OCI-LY1 (cell line): ENCODE results near the gene AGPS.
"Not testable (repeated sequence)": the region's sequence is repeated elsewhere in the genome, so short reads cannot be mapped to it uniquely, and the experiment has no call there.

Experiments used
- EZH2 ChIP-seq: fragments of 200-600 bp; sonication (generic), shearing (Covaris generic); IDR thresholded peaks from 2 replicates; pipeline ENCODE4 v1.8.0; 2017; ENCODE audit warnings: borderline replicate concordance, mixed run types, mild to moderate bottlenecking, antibody characterized with exemption, low read length, moderate library complexity, mixed read lengths
- TF ChIP-seq, protein P1 (sequence below): fragments of 200-600 bp; sonication (generic), shearing (Covaris generic); IDR thresholded peaks from 2 replicates; pipeline ENCODE4 v1.5.1; 2017; ENCODE audit warnings: mild to moderate bottlenecking, antibody characterized with exemption, low read length, moderate library complexity, mixed read lengths

- TF ChIP-seq, protein P1, sequence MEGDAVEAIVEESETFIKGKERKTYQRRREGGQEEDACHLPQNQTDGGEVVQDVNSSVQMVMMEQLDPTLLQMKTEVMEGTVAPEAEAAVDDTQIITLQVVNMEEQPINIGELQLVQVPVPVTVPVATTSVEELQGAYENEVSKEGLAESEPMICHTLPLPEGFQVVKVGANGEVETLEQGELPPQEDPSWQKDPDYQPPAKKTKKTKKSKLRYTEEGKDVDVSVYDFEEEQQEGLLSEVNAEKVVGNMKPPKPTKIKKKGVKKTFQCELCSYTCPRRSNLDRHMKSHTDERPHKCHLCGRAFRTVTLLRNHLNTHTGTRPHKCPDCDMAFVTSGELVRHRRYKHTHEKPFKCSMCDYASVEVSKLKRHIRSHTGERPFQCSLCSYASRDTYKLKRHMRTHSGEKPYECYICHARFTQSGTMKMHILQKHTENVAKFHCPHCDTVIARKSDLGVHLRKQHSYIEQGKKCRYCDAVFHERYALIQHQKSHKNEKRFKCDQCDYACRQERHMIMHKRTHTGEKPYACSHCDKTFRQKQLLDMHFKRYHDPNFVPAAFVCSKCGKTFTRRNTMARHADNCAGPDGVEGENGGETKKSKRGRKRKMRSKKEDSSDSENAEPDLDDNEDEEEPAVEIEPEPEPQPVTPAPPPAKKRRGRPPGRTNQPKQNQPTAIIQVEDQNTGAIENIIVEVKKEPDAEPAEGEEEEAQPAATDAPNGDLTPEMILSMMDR: not testable (repeated sequence)
- TF ChIP-seq EZH2: not testable (repeated sequence)
Measured at GRCh38 chr2:177351121-177351520, 41.5 kb upstream of the AGPS start.
